Hepatocyte (in vitro differentiated cells): ENCODE results near the gene L3MBTL1. TPM values are rescaled to one million over a fixed set of nuclear protein-coding genes. Genes with fewer than 3 reads are reported as not detected.

Experiments
- DNase-seq: peaks from one replicate; pipeline ENCODE4 v3.0.0-alpha.2; 2016; ENCODE audit warnings: low spot score
- H2AFZ ChIP-seq: fragments of 200-600 bp; sonication (generic); 2 replicates; pipeline ENCODE4 v1.6.0; 2016; ENCODE audit warnings: antibody characterized with exemption, mild to moderate bottlenecking
- H3K27ac ChIP-seq: fragments of 200-600 bp; sonication (generic); 2 replicates; pipeline ENCODE4 v1.5.1; 2016; ENCODE audit warnings: mild to moderate bottlenecking
- H3K27me3 ChIP-seq: fragments of 200-600 bp; sonication (generic); 2 replicates; pipeline ENCODE4 v1.6.1; 2016
- H3K36me3 ChIP-seq: fragments of 200-600 bp; sonication (generic); replicated peaks from 2 replicates; pipeline ENCODE4 v1.5.1; 2016; ENCODE audit warnings: low read depth; ENCODE audit not compliant: insufficient read depth
- H3K4me1 ChIP-seq: fragments of 200-600 bp; sonication (generic); 2 replicates; pipeline ENCODE4 v1.5.1; 2016; ENCODE audit warnings: mild to moderate bottlenecking, moderate library complexity; ENCODE audit not compliant: insufficient read depth
- H3K4me2 ChIP-seq: fragments of 200-600 bp; sonication (generic); 2 replicates; pipeline ENCODE4 v1.6.0; 2016
- H3K4me3 ChIP-seq: fragments of 200-600 bp; sonication (generic); 2 replicates; pipeline ENCODE4 v1.5.1; 2016; ENCODE audit warnings: mild to moderate bottlenecking
- H3K79me2 ChIP-seq: fragments of 200-600 bp; sonication (generic); 2 replicates; pipeline ENCODE4 v1.6.0; 2017; ENCODE audit warnings: mild to moderate bottlenecking
- H3K9me2 ChIP-seq: fragments of 200-600 bp; sonication (generic); replicated peaks from 2 replicates; pipeline ENCODE4 v1.6.0; 2017; ENCODE audit warnings: mild to moderate bottlenecking; ENCODE audit not compliant: insufficient read depth
- H3K9me3 ChIP-seq: fragments of 200-600 bp; sonication (generic); 2 replicates; pipeline ENCODE4 v1.5.1; 2016; ENCODE audit warnings: low read depth, mild to moderate bottlenecking
- H4K20me1 ChIP-seq: fragments of 200-600 bp; sonication (generic); 2 replicates; pipeline ENCODE4 v1.6.0; 2016; ENCODE audit warnings: mild to moderate bottlenecking; ENCODE audit not compliant: insufficient read depth, poor library complexity, severe bottlenecking
- CTCF ChIP-seq: fragments of 200-600 bp; sonication (generic); IDR thresholded peaks from 2 replicates; pipeline ENCODE4 v1.5.1; 2016; ENCODE audit warnings: antibody characterized with exemption, mild to moderate bottlenecking; ENCODE audit not compliant: poor library complexity
- EZH2 ChIP-seq: fragments of 200-600 bp; sonication (generic); IDR thresholded peaks from 2 replicates; pipeline ENCODE4 v1.6.1; 2016; ENCODE audit warnings: antibody characterized with exemption, mild to moderate bottlenecking, borderline replicate concordance
- EZH2phosphoT487 ChIP-seq: fragments of 200-600 bp; sonication (generic); IDR thresholded peaks from one replicate; pipeline ENCODE4 v1.6.1; 2018; ENCODE audit warnings: antibody characterized with exemption, mild to moderate bottlenecking, low read depth, moderate library complexity; ENCODE audit not compliant: unreplicated experiment, severe bottlenecking
- WGBS: methylation state at CpG from one replicate; pipeline ENCODE4 v1.1.6; 2016; ENCODE audit warnings: low lambda C conversion rate; ENCODE audit errors: missing lambda C conversion rate; 5-methylcytosine and 5-hydroxymethylcytosine counted together
- polyA plus RNA-seq: library from polyadenylated mRNA; unstranded; fragments of >200 nt; fragmentation: Nextera tagmentation; extraction: Ambion mirVana; gene quantifications from 2 replicates; pipeline ENCODE4 v1.2.1, GENCODE V29; 2016
- total RNA-seq: library from RNA; depleted of rRNA; stranded (reverse); fragments of >200 nt; gene quantifications from 2 replicates; pipeline ENCODE4 v1.2.3, GENCODE V29; 2014

L3MBTL1 gene
- total and polyA plus RNA-seq, 2 experiments from 2014 or later: 7.5 to 7.9 TPM

GRCh38 chr20:43460172-43460829 lies 47.2 kb upstream of the L3MBTL1 start:
- H3K79me2 ChIP-seq: peaks cover 69% of the 10 kb centered on the region
- 97% methylated on average over 23 of the region's 23 CpGs for WGBS

GRCh38 chr20:43460830-43461200 lies 46.7 kb upstream of the L3MBTL1 start:
- Histone ChIP-seq H3K4me3 (no peak overlapping the region), H4K20me1 (peaks cover 75% of the 10 kb centered on the region), H3K79me2 (peaks cover 69% of the 10 kb centered on the region), H2AFZ (no peak overlapping the region), H3K27me3 (no peaks in the 10 kb centered on the region), H3K27ac (no peak overlapping the region), H3K36me3 (peaks cover 24% of the 10 kb centered on the region), H3K4me2 (no peak overlapping the region), H3K9me2 (no peaks in the 10 kb centered on the region), H3K4me1 (no peaks in the 10 kb centered on the region), H3K9me3 (no peaks in the 10 kb centered on the region)
- WGBS: 91% methylated on average over 10 of the region's 10 CpGs
- TF ChIP-seq CTCF: no peak
- TF ChIP-seq EZH2: no peak
- DNase-seq: no peak

More at GRCh38 chr20:43460172-43460829, 47.2 kb upstream of the L3MBTL1 start:
- Histone ChIP-seq H3K27me3 (no peaks in the 10 kb centered on the region), H3K9me3 (no peaks in the 10 kb centered on the region), H3K4me2 (no peak overlapping the region), H3K4me3 (no peak overlapping the region), H4K20me1 (peaks cover 70% of the 10 kb centered on the region), H2AFZ (no peak overlapping the region), H3K36me3 (peaks cover 24% of the 10 kb centered on the region), H3K9me2 (no peaks in the 10 kb centered on the region), H3K27ac (no peak overlapping the region), H3K4me1 (no peaks in the 10 kb centered on the region)
- no peak for DNase-seq
- TF ChIP-seq EZH2: no peak
- TF ChIP-seq CTCF: no peak
- TF ChIP-seq EZH2phosphoT487: no peak

- peaks cover 72% of the 10 kb centered on the region for H3K79me2 ChIP-seq
- WGBS: 94% methylated on average over 3 of the region's 3 CpGs
- H3K4me1 ChIP-seq: no peaks in the 10 kb centered on the region
- peaks cover 82% of the 10 kb centered on the region for H4K20me1 ChIP-seq
- H3K9me2 ChIP-seq: no peaks in the 10 kb centered on the region
- H3K4me2 ChIP-seq: peak overlapping the region; percentile 23
- H3K36me3 ChIP-seq: peaks cover 24% of the 10 kb centered on the region
- H3K9me3 ChIP-seq: no peaks in the 10 kb centered on the region
- H3K4me3 ChIP-seq: no peak overlapping the region
- DNase-seq: no peak
- TF ChIP-seq EZH2 (no peak), CTCF (no peak), EZH2phosphoT487 (no peak)
- H3K27ac ChIP-seq: no peak overlapping the region
- no peak overlapping the region for H2AFZ ChIP-seq
- no peaks in the 10 kb centered on the region for H3K27me3 ChIP-seq
Measured at GRCh38 chr20:43461894-43462659, 45.4 kb upstream of the L3MBTL1 start.
